Measurements from ENCODE around the gene GREM2. TPM values are rescaled to one million over a fixed set of nuclear protein-coding genes. Genes with fewer than 3 reads are reported as not detected.

Gene GREM2
- total RNA-seq, 1 experiment from 2014 or later: not detected

DNA sequence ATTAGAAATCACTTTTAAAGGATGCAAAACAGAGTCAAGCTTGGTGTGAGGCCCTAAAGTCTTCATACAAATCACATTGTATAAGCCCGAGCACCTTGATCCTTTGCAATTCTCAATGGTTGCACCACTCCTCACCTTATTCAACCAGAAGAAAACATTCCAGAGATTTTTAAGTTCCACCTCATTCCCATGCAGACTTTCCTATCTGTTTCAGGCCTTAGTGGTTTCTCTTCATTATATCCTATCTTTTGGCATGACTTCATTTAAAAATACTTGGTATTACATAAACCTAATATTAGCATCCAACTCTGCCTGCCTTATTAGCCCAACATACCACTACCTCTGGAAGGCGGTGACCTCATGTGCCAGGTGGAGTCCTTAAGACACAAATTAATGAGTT lies 9.3 kb upstream of the GREM2 start:
- H3K27me3 Mint-ChIP-seq (ENCODE audit: insufficient read depth, unreplicated experiment): no peaks in the 10 kb centered on the region
- no peaks in the 10 kb centered on the region for H3K36me3 Mint-ChIP-seq (ENCODE audit: insufficient read depth, unreplicated experiment)
- intact Hi-C loops (cut with micrococcal nuclease): loop anchor here (5.0 kb wide), 1 partner anchor 51 kb away; no protein-coding TSS in a partner anchor
- ChIA-PET CTCF (interaction anchor here (0.6 to 5.8 kb wide), 4 partner anchors 10 to 436 kb away, joined by 3 to 61 read pairs (median 5); partner anchors contain the start of gene GREM2), POLR2A (no interaction called here)
- no TSS peak for BruUV-seq (replicated peaks)
- peak overlapping the region; percentile 10 for H3K27ac Mint-ChIP-seq (ENCODE audit: low read depth, unreplicated experiment)
- H3K4me1 Mint-ChIP-seq (ENCODE audit: insufficient read depth, unreplicated experiment): peaks cover 15% of the 10 kb centered on the region
- no peaks in the 10 kb centered on the region for H3K9me3 Mint-ChIP-seq (ENCODE audit: unreplicated experiment)
- no peak overlapping the region for H3K4me3 Mint-ChIP-seq (ENCODE audit: unreplicated experiment)
- no peak for DNase-seq (ENCODE audit: unreplicated experiment)
- TF ChIP-seq, protein P1, sequence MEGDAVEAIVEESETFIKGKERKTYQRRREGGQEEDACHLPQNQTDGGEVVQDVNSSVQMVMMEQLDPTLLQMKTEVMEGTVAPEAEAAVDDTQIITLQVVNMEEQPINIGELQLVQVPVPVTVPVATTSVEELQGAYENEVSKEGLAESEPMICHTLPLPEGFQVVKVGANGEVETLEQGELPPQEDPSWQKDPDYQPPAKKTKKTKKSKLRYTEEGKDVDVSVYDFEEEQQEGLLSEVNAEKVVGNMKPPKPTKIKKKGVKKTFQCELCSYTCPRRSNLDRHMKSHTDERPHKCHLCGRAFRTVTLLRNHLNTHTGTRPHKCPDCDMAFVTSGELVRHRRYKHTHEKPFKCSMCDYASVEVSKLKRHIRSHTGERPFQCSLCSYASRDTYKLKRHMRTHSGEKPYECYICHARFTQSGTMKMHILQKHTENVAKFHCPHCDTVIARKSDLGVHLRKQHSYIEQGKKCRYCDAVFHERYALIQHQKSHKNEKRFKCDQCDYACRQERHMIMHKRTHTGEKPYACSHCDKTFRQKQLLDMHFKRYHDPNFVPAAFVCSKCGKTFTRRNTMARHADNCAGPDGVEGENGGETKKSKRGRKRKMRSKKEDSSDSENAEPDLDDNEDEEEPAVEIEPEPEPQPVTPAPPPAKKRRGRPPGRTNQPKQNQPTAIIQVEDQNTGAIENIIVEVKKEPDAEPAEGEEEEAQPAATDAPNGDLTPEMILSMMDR (IDR thresholded peaks at IDR 0.05; ENCODE audit: unreplicated experiment): no peak

DNA sequence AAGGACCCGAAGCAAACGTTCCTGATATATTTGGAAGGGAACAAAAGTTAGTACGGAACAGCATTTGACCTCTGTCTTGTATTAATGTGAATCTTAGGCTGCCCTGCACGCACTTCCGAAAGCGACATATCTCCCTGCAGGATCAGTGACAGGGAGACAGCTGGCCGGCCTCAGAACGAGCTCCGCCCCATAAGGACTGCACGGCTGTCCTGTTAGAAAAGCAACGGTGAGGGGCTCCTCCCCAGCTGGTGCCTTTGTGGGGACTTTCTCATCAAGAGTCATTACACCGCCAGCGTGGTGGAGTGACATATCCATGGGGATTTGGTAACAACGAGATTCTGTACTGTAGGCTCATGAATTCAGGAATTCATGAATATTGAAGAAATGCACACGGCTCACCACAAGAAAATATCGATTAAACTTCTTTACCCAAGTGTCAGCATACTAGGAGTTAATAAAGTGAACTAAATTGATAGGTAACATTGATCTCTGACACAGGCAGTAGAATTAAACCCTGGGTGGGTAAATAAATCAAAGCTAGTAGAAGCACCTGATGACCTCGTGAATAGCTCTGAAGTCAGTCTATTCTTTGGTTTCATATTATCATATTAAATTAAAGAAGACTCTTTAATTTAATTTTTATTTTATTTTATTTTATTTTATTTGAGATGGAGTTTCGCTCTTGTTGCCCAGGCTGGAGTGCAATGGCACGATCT lies 8.1 kb upstream of the GREM2 start:
- Mint-ChIP-seq H3K9me3 (ENCODE audit: unreplicated experiment) (no peaks in the 10 kb centered on the region), H3K27ac (ENCODE audit: low read depth, unreplicated experiment) (no peak overlapping the region), H3K36me3 (ENCODE audit: insufficient read depth, unreplicated experiment) (no peaks in the 10 kb centered on the region), H3K27me3 (ENCODE audit: insufficient read depth, unreplicated experiment) (no peaks in the 10 kb centered on the region), H3K4me1 (ENCODE audit: insufficient read depth, unreplicated experiment) (peaks cover 15% of the 10 kb centered on the region), H3K4me3 (ENCODE audit: unreplicated experiment) (no peak overlapping the region)
- intact Hi-C loops (cut with micrococcal nuclease): loop anchor here (5.0 kb wide), 1 partner anchor 52 kb away; no protein-coding TSS in a partner anchor
- DNase-seq (ENCODE audit: unreplicated experiment): no peak
- BruUV-seq (replicated peaks): no TSS peak
- ChIA-PET CTCF (interaction anchor here (0.7 to 5.8 kb wide), 7 partner anchors 11 to 432 kb away, joined by 3 to 61 read pairs (median 3); no protein-coding TSS in a partner anchor), POLR2A (no interaction called here)
- TF ChIP-seq, protein P1 (IDR thresholded peaks at IDR 0.05; ENCODE audit: unreplicated experiment): no peak

DNA sequence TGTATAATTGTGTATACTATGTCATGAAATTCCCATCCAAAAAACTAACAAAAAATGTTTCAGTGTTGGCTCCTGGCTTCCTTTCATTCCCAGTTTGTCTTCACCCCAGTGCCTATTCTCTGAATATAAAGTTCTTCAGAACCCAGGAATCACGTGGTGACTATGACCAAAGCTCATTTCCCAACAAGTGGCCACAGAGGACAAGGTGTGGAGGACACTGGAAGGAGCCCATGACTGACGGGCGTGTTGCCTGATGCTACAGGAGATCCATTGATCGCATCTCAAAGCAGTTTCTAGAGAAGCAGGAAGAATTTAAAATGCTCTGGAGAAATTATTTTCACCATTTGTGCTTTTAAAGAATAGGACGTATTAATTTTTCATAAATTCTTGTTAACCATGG lies 7.4 kb upstream of the GREM2 start:
- intact Hi-C loops (cut with micrococcal nuclease): no loop called here
- BruUV-seq (replicated peaks): no TSS peak
- Mint-ChIP-seq H3K36me3 (ENCODE audit: insufficient read depth, unreplicated experiment) (no peaks in the 10 kb centered on the region), H3K27ac (ENCODE audit: low read depth, unreplicated experiment) (no peak overlapping the region), H3K9me3 (ENCODE audit: unreplicated experiment) (no peaks in the 10 kb centered on the region), H3K4me3 (ENCODE audit: unreplicated experiment) (no peak overlapping the region), H3K4me1 (ENCODE audit: insufficient read depth, unreplicated experiment) (peaks cover 15% of the 10 kb centered on the region), H3K27me3 (ENCODE audit: insufficient read depth, unreplicated experiment) (no peaks in the 10 kb centered on the region)
- POLR2A ChIA-PET: interaction anchor here (0.7 kb wide), 1 partner anchor 13 kb away, joined by 3 read pairs; no protein-coding TSS in a partner anchor
- TF ChIP-seq, protein P1 (IDR thresholded peaks at IDR 0.05; ENCODE audit: unreplicated experiment): no peak
- CTCF ChIA-PET: interaction anchor here (1.0 to 5.8 kb wide), 5 partner anchors 10 to 431 kb away, joined by 3 to 61 read pairs (median 3); no protein-coding TSS in a partner anchor
- DNase-seq (ENCODE audit: unreplicated experiment): no peak

DNA sequence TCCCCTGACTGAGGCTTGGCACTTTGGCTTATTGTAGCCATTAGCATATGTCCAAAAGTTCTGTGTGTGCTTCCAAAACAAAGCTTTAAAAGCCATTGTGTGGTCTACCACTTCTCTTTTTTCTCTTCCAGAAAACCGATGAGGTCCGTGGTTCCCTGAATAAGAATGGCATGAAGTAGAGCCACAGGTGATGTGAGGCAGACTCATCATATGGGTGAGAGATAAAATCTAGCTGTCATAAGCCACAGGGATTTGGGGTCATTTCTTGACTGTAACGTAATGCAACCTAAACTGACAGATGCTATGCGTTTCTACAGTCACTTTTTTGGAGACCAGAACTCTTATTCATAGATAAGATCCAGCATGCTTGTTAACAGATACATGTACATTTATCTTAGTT lies 7.0 kb upstream of the GREM2 start:
- intact Hi-C loops (cut with micrococcal nuclease): no loop called here
- TF ChIP-seq, protein P1 (IDR thresholded peaks at IDR 0.05; ENCODE audit: unreplicated experiment): no peak
- H3K27ac Mint-ChIP-seq (ENCODE audit: low read depth, unreplicated experiment): no peak overlapping the region
- H3K36me3 Mint-ChIP-seq (ENCODE audit: insufficient read depth, unreplicated experiment): no peaks in the 10 kb centered on the region
- CTCF ChIA-PET: interaction anchor here (1.0 to 5.8 kb wide), 5 partner anchors 10 to 431 kb away, joined by 3 to 61 read pairs (median 3); no protein-coding TSS in a partner anchor
- H3K4me1 Mint-ChIP-seq (ENCODE audit: insufficient read depth, unreplicated experiment): peaks cover 15% of the 10 kb centered on the region
- no peaks in the 10 kb centered on the region for H3K9me3 Mint-ChIP-seq (ENCODE audit: unreplicated experiment)
- DNase-seq (ENCODE audit: unreplicated experiment): no peak
- H3K27me3 Mint-ChIP-seq (ENCODE audit: insufficient read depth, unreplicated experiment): no peaks in the 10 kb centered on the region
- no TSS peak for BruUV-seq (replicated peaks)
- no peak overlapping the region for H3K4me3 Mint-ChIP-seq (ENCODE audit: unreplicated experiment)
- POLR2A ChIA-PET: interaction anchor here (0.7 kb wide), 1 partner anchor 12 kb away, joined by 3 read pairs; no protein-coding TSS in a partner anchor

All from MCF 10A (cell line).